Chondrocyte (in vitro differentiated cells): ENCODE results near the gene EPHB1. TPM values are rescaled to one million over a fixed set of nuclear protein-coding genes. Genes with fewer than 3 reads are reported as not detected.

ENCODE experiments used
- DNase-seq: peaks from one replicate; pipeline ENCODE4 v3.0.0; 2021; ENCODE audit warnings: mixed read lengths, low spot score
- H3K27ac Mint-ChIP-seq: one replicate; pipeline ENCODE4 v1.8.0; 2021; ENCODE audit warnings: mild to moderate bottlenecking, moderate library complexity, mixed read lengths; ENCODE audit not compliant: unreplicated experiment
- H3K27me3 Mint-ChIP-seq: 2 replicates; pipeline ENCODE4 v1.8.0; 2021; ENCODE audit warnings: low read depth, mixed read lengths
- H3K36me3 Mint-ChIP-seq: 2 replicates; pipeline ENCODE4 v1.8.0; 2021; ENCODE audit warnings: low read depth, mixed read lengths
- H3K4me1 Mint-ChIP-seq: 2 replicates; pipeline ENCODE4 v1.8.0; 2021; ENCODE audit warnings: low read depth, mild to moderate bottlenecking, mixed read lengths
- H3K4me3 Mint-ChIP-seq: one replicate; pipeline ENCODE4 v1.8.0; 2021; ENCODE audit warnings: mild to moderate bottlenecking, moderate library complexity, mixed read lengths; ENCODE audit not compliant: unreplicated experiment
- H3K9me3 Mint-ChIP-seq: 2 replicates; pipeline ENCODE4 v1.8.0; 2021; ENCODE audit warnings: low read depth, mixed read lengths
- total RNA-seq: library from RNA; stranded (reverse); gene quantifications from 3 replicates; pipeline ENCODE4 v1.2.1, GENCODE V29; 2021
- TF ChIP-seq, protein P1 (sequence below): fragments of 200-600 bp; sonication (generic); IDR thresholded peaks from 2 replicates; pipeline ENCODE4 v1.5.0; 2021; ENCODE audit warnings: antibody characterized with exemption, mild to moderate bottlenecking, moderate library complexity

Gene EPHB1
- total RNA-seq, 1 donor from 2014 or later: 1.7 TPM

DNA sequence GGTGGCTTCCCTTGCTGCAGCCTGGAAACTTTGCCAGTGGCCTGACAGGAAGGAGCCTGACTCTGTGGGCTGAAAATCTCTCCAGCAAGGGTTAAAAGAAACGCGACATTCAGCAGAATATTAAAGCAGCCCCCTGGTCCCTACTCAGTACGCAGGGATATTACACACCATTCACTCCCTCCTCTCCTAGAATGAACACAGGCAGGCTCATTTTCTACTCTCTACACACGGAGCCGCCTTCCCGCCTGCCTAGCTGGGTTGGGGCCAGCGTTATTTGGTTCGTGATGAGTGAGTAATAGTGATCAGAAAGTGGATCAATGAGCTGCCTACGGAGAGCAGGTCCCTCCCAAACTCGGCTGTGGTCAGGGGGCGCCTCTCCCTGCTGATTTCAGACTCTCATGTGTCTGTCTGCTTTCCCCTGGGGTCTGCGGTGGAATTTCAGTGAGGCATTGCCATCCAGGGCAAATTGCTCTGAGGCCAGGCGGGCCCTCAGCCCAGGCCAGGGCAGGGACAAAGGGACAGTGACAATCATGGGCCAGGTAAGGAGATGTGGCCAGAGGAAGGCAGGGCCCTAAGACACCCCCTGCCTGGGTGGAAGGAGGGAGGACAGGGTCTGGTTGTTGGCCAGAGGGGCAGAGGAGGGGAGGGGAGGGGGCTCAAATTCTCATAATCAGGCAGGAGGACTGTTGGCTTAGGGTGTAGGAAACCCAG, 2.8 kb downstream of the EPHB1 start:
- H3K36me3 Mint-ChIP-seq: no peaks in the 10 kb centered on the region
- H3K4me1 Mint-ChIP-seq: peaks cover 20% of the 10 kb centered on the region
- no peaks in the 10 kb centered on the region for H3K9me3 Mint-ChIP-seq
- TF ChIP-seq, protein P1, sequence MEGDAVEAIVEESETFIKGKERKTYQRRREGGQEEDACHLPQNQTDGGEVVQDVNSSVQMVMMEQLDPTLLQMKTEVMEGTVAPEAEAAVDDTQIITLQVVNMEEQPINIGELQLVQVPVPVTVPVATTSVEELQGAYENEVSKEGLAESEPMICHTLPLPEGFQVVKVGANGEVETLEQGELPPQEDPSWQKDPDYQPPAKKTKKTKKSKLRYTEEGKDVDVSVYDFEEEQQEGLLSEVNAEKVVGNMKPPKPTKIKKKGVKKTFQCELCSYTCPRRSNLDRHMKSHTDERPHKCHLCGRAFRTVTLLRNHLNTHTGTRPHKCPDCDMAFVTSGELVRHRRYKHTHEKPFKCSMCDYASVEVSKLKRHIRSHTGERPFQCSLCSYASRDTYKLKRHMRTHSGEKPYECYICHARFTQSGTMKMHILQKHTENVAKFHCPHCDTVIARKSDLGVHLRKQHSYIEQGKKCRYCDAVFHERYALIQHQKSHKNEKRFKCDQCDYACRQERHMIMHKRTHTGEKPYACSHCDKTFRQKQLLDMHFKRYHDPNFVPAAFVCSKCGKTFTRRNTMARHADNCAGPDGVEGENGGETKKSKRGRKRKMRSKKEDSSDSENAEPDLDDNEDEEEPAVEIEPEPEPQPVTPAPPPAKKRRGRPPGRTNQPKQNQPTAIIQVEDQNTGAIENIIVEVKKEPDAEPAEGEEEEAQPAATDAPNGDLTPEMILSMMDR: no peak
- peak overlapping the region; percentile 19 for H3K4me3 Mint-ChIP-seq
- H3K27me3 Mint-ChIP-seq: peaks cover 32% of the 10 kb centered on the region
- H3K27ac Mint-ChIP-seq: no peak overlapping the region
- DNase-seq: no peak

DNA sequence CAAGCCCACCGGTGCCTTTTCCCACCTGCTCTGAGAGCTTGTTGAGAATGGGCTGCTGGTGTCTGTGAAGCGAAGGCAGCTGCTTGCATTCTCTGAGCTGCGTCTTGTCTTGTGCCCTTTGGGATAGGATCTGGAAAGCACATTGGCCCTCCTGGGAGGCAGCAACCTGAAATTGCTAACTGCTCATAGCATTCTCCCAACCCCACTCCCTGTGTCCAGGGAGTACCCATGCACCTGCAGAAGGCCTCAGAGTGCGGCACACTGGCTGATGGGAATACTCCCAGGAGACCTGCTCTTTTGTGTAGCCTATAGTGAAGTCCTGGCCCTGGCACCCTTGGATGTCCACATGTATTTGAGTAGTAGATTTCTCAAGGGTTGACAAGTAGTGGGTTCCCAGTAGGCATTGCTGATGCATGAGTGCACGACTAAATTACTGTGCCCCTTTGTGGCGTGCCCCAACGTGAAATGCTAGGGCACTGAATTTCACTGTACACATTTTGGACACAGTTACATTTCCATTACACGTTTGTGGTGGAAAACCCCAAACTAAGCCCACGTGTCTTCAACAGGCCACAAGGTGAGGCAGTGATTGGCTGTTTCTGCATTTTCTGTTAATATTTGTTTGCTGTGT, 3.7 kb downstream of the EPHB1 start:
- Mint-ChIP-seq H3K27me3 (peaks cover 23% of the 10 kb centered on the region), H3K4me3 (no peak overlapping the region)

DNA sequence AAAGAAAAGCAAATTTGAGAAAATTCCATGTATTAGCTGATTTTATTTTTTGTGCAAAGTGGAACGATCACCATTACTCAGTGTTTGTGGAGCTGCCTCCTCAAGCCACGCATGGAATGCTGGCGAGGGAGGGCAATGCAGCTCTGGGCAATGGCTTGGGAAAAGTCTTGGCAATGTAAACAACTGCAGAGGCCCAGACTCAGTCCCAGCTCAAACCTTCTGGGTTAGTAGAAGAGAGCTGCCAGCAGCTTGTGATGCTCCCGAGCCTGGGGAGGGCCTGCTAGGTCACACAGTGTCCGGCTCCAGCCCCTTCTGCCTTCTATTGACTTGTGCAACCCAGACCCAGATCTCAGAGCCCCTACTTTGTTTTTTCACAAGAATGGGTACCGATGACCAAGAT, 4.3 kb downstream of the EPHB1 start:
- Mint-ChIP-seq H3K9me3 (no peaks in the 10 kb centered on the region), H3K4me3 (no peak overlapping the region), H3K36me3 (no peaks in the 10 kb centered on the region), H3K4me1 (peaks cover 20% of the 10 kb centered on the region), H3K27me3 (peaks cover 21% of the 10 kb centered on the region), H3K27ac (peak overlapping the region; percentile 33)
- DNase-seq: no peak
- TF ChIP-seq, protein P1: no peak

More for the DNA sequence above, 3.7 kb downstream of the EPHB1 start:
- Mint-ChIP-seq H3K4me1 (peaks cover 20% of the 10 kb centered on the region), H3K9me3 (no peaks in the 10 kb centered on the region), H3K27ac (no peak overlapping the region), H3K36me3 (no peaks in the 10 kb centered on the region)
- no peak for DNase-seq
- TF ChIP-seq, protein P1: no peak

DNA sequence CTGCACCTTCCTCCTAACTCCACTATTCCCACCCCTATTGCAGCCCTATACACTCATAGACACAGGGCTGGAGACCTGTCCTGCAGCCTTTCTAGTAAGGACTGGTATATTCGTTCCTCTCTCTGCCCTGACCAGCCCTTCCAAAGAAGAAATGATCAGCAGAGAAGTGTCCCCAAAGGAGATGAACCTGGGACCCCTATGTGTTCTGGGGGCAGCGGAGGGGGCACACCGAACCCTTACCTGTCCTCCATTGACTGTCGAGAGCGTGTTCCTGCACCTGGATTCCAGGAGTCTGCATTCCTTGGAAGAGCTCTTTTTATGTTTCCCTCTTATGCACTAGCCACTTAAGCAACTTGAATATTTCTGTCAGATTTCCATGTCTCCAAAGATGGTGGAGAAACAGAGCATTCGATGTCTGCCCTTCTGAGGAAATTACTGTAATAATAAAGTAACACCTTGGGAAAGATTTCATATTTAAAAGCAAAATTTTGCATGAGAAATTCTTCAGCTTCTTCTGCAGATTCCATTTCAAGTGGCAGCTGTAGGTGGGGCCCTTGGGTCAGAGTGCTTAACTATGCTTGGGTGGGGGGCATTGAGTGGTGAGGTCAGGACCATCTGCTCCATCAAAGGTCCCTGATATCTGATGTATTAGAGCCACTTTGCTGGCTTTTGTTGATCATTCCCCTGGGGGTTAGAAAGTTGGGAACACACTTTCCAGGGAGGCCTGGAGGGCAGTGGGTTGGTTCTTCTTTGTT, 6.3 kb downstream of the EPHB1 start:
- H3K4me3 Mint-ChIP-seq: no peak overlapping the region
- H3K27me3 Mint-ChIP-seq: peaks cover 19% of the 10 kb centered on the region
- no peaks in the 10 kb centered on the region for H3K9me3 Mint-ChIP-seq
- no peaks in the 10 kb centered on the region for H3K36me3 Mint-ChIP-seq
- DNase-seq: no peak
- H3K4me1 Mint-ChIP-seq: peaks cover 16% of the 10 kb centered on the region
- TF ChIP-seq, protein P1: no peak
- no peak overlapping the region for H3K27ac Mint-ChIP-seq

DNA sequence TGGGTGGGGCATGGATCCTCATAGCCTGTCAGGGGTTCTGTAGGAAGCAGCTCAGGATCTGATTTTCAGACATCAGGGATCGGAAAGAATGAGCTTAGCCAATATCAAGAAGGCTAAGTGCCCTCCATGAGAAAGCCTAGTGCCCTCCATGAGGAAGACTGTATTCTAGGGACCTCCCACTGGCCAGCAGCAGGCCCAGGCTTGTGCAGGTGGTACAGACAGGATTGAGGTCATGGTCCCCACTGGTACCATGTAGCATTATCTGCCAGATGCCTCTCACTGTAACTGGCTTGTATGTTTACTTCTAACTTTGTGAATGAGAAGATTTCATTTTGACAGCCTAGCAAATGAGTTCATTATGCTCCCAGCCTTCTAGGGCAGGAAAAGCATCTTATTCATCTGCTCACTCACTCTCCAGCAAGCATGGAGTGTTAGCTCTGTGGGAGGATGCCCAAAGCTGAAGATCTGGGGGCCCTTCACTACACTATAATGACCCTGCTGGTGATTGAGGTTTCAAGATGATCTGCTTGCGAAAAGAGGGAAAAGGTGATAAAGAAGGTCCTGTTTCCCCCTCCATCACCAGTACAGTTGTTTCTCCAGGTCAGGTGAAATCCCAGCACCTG, 7.5 kb downstream of the EPHB1 start:
- Mint-ChIP-seq H3K36me3 (no peaks in the 10 kb centered on the region), H3K9me3 (no peaks in the 10 kb centered on the region), H3K27me3 (peaks cover 12% of the 10 kb centered on the region), H3K4me1 (peaks cover 9% of the 10 kb centered on the region), H3K27ac (no peak overlapping the region), H3K4me3 (no peak overlapping the region)
- no peak for DNase-seq
- TF ChIP-seq, protein P1: no peak
